ENCODE results near the gene CHERP.
"Not testable (repeated sequence)": the region's sequence is repeated elsewhere in the genome, so short reads cannot be mapped to it uniquely, and the experiment has no call there.

CHERP gene

GRCh38 chr19:16516923-16517610 is 25.2 kb downstream of the CHERP start:
- H3K27me3 ChIP-seq (ENCODE audit: insufficient read depth, low read depth, severe bottlenecking) = no peaks in the 10 kb centered on the region
- H3K9me3 ChIP-seq (ENCODE audit: severe bottlenecking) = no peaks in the 10 kb centered on the region
- no peak for TF ChIP-seq CTCF (IDR thresholded peaks at IDR 0.05; ENCODE audit: low read depth, low read length)
- no peak overlapping the region for H3K4me3 ChIP-seq (ENCODE audit: low read depth, low read length)
- peaks cover 73% of the 10 kb centered on the region for H3K36me3 ChIP-seq
- no peak overlapping the region for H3K27ac ChIP-seq
- no peak for DNase-seq

- no peak for TF ChIP-seq CTCF (IDR thresholded peaks at IDR 0.05; ENCODE audit: low read depth, low read length)
- Histone ChIP-seq H3K27ac (no peak overlapping the region), H3K36me3 (peaks cover 72% of the 10 kb centered on the region), H3K27me3 (ENCODE audit: insufficient read depth, low read depth, severe bottlenecking) (no peaks in the 10 kb centered on the region), H3K9me3 (ENCODE audit: severe bottlenecking) (no peaks in the 10 kb centered on the region), H3K4me3 (ENCODE audit: low read depth, low read length) (no peak overlapping the region)
- no peak for DNase-seq
These were observed 25.9 kb downstream of the CHERP start for GRCh38 chr19:16516381-16516780.

GRCh38 chr19:16514383-16515019 is 27.7 kb downstream of the CHERP start:
- peaks cover 71% of the 10 kb centered on the region for H3K36me3 ChIP-seq

GRCh38 chr19:16512611-16513010 is 29.6 kb downstream of the CHERP start:
- not testable (repeated sequence) for H3K27ac ChIP-seq; H3K9me3 ChIP-seq (ENCODE audit: severe bottlenecking); H3K4me3 ChIP-seq (ENCODE audit: low read depth, low read length); DNase-seq; H3K27me3 ChIP-seq (ENCODE audit: insufficient read depth, low read depth, severe bottlenecking)
- peaks cover 63% of the 10 kb centered on the region for H3K36me3 ChIP-seq

More at GRCh38 chr19:16514383-16515019, 27.7 kb downstream of the CHERP start:
- TF ChIP-seq CTCF (IDR thresholded peaks at IDR 0.05; ENCODE audit: low read depth, low read length) = peak; percentile 42; the same call in 1 of the 2 replicates
- no peak overlapping the region for H3K4me3 ChIP-seq (ENCODE audit: low read depth, low read length)
- no peaks in the 10 kb centered on the region for H3K9me3 ChIP-seq (ENCODE audit: severe bottlenecking)
- no peak overlapping the region for H3K27ac ChIP-seq
- peak; percentile 38 for DNase-seq
- H3K27me3 ChIP-seq (ENCODE audit: insufficient read depth, low read depth, severe bottlenecking) = no peaks in the 10 kb centered on the region

GRCh38 chr19:16509141-16510061 is 32.8 kb downstream of the CHERP start:
- TF ChIP-seq CTCF (IDR thresholded peaks at IDR 0.05; ENCODE audit: low read depth, low read length) = no peak
- H3K4me3 ChIP-seq (ENCODE audit: low read depth, low read length) = no peak overlapping the region
- peaks cover 57% of the 10 kb centered on the region for H3K36me3 ChIP-seq
- H3K27ac ChIP-seq = no peak overlapping the region
- H3K9me3 ChIP-seq (ENCODE audit: severe bottlenecking) = no peaks in the 10 kb centered on the region
- H3K27me3 ChIP-seq (ENCODE audit: insufficient read depth, low read depth, severe bottlenecking) = no peaks in the 10 kb centered on the region
- DNase-seq = peak; percentile 44

GRCh38 chr19:16508546-16508945 is 33.7 kb downstream of the CHERP start:
- Histone ChIP-seq H3K9me3 (ENCODE audit: severe bottlenecking) (no peaks in the 10 kb centered on the region), H3K36me3 (peaks cover 61% of the 10 kb centered on the region), H3K27ac (no peak overlapping the region), H3K4me3 (ENCODE audit: low read depth, low read length) (no peak overlapping the region), H3K27me3 (ENCODE audit: insufficient read depth, low read depth, severe bottlenecking) (no peaks in the 10 kb centered on the region)
- TF ChIP-seq CTCF (IDR thresholded peaks at IDR 0.05; ENCODE audit: low read depth, low read length) = no peak
- no peak for DNase-seq

All from WERI-Rb-1 (cell line).